C1 segment of cervical spinal cord (tissue), 14 donors: ENCODE results near the gene EVI5.
"Not testable (repeated sequence)": the region's sequence is repeated elsewhere in the genome, so short reads cannot be mapped to it uniquely, and the experiment has no call there.

ENCODE experiments used
- DNase-seq, 14 donors: peaks; one replicate each; lab custom pipeline; 2025; lab: John Stamatoyannopoulos, UW

The EVI5 gene

GRCh38 chr1:92695104-92695503 is 89.8 kb downstream of the EVI5 start:
- DNase-seq = no peak

- DNase-seq = no peak
Observed at GRCh38 chr1:92691925-92692324, 93.0 kb downstream of the EVI5 start.

- DNase-seq = no peak
Observed at GRCh38 chr1:92690212-92690906, 94.5 kb downstream of the EVI5 start.

GRCh38 chr1:92679980-92680379 is 104.9 kb downstream of the EVI5 start:
- DNase-seq = no peak

GRCh38 chr1:92663775-92664174 is 121.1 kb downstream of the EVI5 start:
- no peak for DNase-seq

- no peak for DNase-seq
Observed at GRCh38 chr1:92662048-92662447, 122.9 kb downstream of the EVI5 start.

GRCh38 chr1:92657701-92658100 is 127.2 kb downstream of the EVI5 start:
- DNase-seq = no peak

GRCh38 chr1:92655197-92655801 is 129.6 kb downstream of the EVI5 start:
- DNase-seq = no peak

GRCh38 chr1:92653605-92654381 is 131.1 kb downstream of the EVI5 start:
- DNase-seq = no peak

GRCh38 chr1:92640686-92641085 is 144.2 kb downstream of the EVI5 start:
- not testable (repeated sequence) for DNase-seq

GRCh38 chr1:92638498-92638897 is 146.4 kb downstream of the EVI5 start:
- no peak for DNase-seq

GRCh38 chr1:92635203-92635602 is 149.7 kb downstream of the EVI5 start:
- not testable (repeated sequence) for DNase-seq

GRCh38 chr1:92623187-92623778 is 161.6 kb downstream of the EVI5 start:
- DNase-seq = no peak

GRCh38 chr1:92619466-92620189 is 165.3 kb downstream of the EVI5 start:
- no peak for DNase-seq

GRCh38 chr1:92601044-92601443 is 183.9 kb downstream of the EVI5 start:
- DNase-seq = no peak

GRCh38 chr1:92599184-92599583 is 185.7 kb downstream of the EVI5 start:
- no peak for DNase-seq

- not testable (repeated sequence) for DNase-seq
Observed at GRCh38 chr1:92589361-92589760, 195.5 kb downstream of the EVI5 start.

- no peak for DNase-seq
Observed at GRCh38 chr1:92587445-92587844, 197.5 kb downstream of the EVI5 start.

- DNase-seq = no peak
Observed at GRCh38 chr1:92585831-92586230, 199.1 kb downstream of the EVI5 start.

GRCh38 chr1:92584810-92585209 is 200.1 kb downstream of the EVI5 start:
- not testable (repeated sequence) for DNase-seq
